ENCODE measurements around the gene TRIM65. TPM values are rescaled to one million over a fixed set of nuclear protein-coding genes. Genes with fewer than 3 reads are reported as not detected.

Gene TRIM65
- total and polyA plus RNA-seq, 2 donors from 2014 or later, result 11.5 to 23.6 TPM

DNA sequence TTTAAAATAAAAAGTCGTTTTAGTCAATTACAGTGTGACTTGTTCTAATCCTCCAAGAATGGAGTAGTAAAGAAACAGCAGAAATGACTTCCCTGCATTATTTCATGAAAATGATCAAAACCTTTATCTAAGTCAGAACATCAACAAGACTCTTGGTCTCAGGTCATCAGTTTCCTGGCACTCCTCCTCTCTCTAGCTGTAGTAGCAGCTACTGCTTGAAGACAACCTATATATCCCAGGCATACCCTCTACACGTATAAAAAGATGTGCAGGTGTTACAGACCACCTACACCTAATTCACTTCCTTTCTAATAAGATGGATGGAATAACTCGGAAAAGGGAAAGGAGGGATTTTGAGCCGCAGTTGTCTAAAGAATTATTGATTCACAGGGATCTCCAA lies 45.7 kb upstream of the TRIM65 start:
- TF ChIP-seq CTCF (IDR thresholded peaks at IDR 0.05; ENCODE audit: borderline replicate concordance, extremely low read depth, insufficient read depth), result no peak
- Histone ChIP-seq H3K27me3 (ENCODE audit: control insufficient read depth, insufficient read depth, low read length) (no peaks in the 10 kb centered on the region), H3K36me3 (ENCODE audit: control insufficient read depth in 2 of 3, insufficient read depth in 3 of 3, low read length in 3 of 3) (peaks cover 0 to 17% (median 16%) of the 10 kb centered on the region in 3 donors), H3K9me3 (ENCODE audit: control insufficient read depth in 2 of 3, insufficient read depth in 1 of 3, low read length in 3 of 3) (no peaks in the 10 kb centered on the region), H3K9ac (ENCODE audit: low read length in 3 of 3) (no peak overlapping the region), H3K27ac (ENCODE audit: low read depth in 2 of 2, low read length in 2 of 2) (no peak overlapping the region), H3K4me3 (ENCODE audit: low read length in 3 of 3) (no peak overlapping the region), H3K4me1 (ENCODE audit: control insufficient read depth in 2 of 3, insufficient read depth in 2 of 3, low read depth in 1 of 3, low read length in 3 of 3) (peaks cover 0 to 4% (median 0%) of the 10 kb centered on the region in 3 donors)
- FAIRE-seq (no peak), DNase-seq (no peak)
- intact Hi-C loops (cut with DNase I), result no loop called here

DNA sequence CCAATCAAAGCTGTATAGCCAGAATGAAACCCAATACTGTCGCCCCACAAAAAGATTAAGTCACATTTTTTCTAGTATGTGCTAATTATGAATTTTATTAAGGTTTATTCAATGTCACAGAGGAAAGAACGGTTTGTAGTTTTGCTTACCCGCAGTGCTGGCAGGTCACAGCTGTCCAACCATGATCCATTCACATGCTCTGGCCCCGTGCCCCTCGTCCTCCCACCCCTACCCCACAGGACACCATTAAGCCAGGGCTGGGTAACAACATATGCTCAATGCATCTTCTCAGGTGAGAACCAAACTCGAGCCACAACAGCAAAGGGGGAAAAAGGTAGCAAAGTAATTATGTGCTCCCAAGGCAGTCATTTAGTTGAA lies 44.7 kb upstream of the TRIM65 start:
- intact Hi-C loops (cut with DNase I), result no loop called here
- DNase-seq (no peak), FAIRE-seq (no peak)
- Histone ChIP-seq H3K4me3 (ENCODE audit: low read length in 3 of 3) (peak overlapping the region; percentile 51 to 81 (median 65)), H3K27me3 (ENCODE audit: control insufficient read depth, insufficient read depth, low read length) (no peaks in the 10 kb centered on the region), H3K9ac (ENCODE audit: low read length in 3 of 3) (peak overlapping the region in 1 of 3 donors; percentile 47), H3K4me1 (ENCODE audit: control insufficient read depth in 2 of 3, insufficient read depth in 2 of 3, low read depth in 1 of 3, low read length in 3 of 3) (peaks cover 0 to 4% (median 0%) of the 10 kb centered on the region in 3 donors), H3K36me3 (ENCODE audit: control insufficient read depth in 2 of 3, insufficient read depth in 3 of 3, low read length in 3 of 3) (peaks cover 0 to 13% (median 10%) of the 10 kb centered on the region in 3 donors), H3K27ac (ENCODE audit: low read depth in 2 of 2, low read length in 2 of 2) (peak overlapping the region in 1 of 2 donors; percentile 28), H3K9me3 (ENCODE audit: control insufficient read depth in 2 of 3, insufficient read depth in 1 of 3, low read length in 3 of 3) (no peaks in the 10 kb centered on the region)
- TF ChIP-seq CTCF (IDR thresholded peaks at IDR 0.05; ENCODE audit: borderline replicate concordance, extremely low read depth, insufficient read depth), result no peak

DNA sequence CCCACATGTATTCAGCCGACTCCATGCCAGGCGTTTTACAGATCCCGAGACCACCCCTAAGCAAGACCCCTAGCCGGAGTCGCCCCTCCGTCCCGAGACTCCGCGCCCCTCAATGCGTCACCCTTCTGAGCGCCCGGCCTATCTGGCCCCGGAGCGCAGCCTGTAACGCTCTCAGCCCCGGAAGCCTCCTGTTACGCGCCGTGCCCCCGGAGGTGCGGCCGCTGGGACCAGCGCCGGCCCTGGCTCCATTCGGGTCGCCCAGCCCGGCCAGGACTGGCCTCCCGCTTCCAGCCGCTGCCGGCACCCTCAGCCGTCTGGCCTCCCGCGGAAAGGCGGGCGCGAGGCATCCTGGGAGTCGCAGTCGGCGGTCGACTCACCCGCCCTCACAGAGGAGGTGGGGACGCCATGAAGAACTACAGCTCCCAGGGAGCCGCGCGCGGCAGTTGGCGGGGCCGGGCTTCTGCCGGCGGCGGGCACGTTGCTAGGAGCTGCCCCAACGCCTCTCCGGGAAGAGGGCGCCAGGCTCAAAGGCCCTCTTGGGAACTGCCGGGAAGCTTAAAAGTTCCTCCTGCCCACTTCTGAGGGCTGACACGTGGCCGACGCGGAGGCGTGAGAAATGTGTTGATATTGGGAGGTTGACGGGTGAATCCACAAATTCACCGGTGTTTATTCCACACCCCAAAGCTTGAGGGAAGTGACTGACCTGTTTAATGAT lies 44.1 kb upstream of the TRIM65 start, which contains the start of gene FBF1:
TSS of gene FBF1 (minus strand) at position 316 of the 715 bp plus-strand sequence. CDS start 2,893 bp downstream, outside the sequence.
- Histone ChIP-seq H3K9ac (ENCODE audit: low read length in 3 of 3) (peak within 1 kb of the TSS; percentile 47 to 92 (median 83)), H3K9me3 (ENCODE audit: control insufficient read depth in 2 of 3, insufficient read depth in 1 of 3, low read length in 3 of 3) (no peaks in the 10 kb centered on the region), H3K27ac (ENCODE audit: low read depth in 2 of 2, low read length in 2 of 2) (peak within 1 kb of the TSS; percentile 28 to 43), H3K4me1 (ENCODE audit: control insufficient read depth in 2 of 3, insufficient read depth in 2 of 3, low read depth in 1 of 3, low read length in 3 of 3) (peaks cover 0 to 4% (median 0%) of the 10 kb centered on the region in 3 donors), H3K36me3 (ENCODE audit: control insufficient read depth in 2 of 3, insufficient read depth in 3 of 3, low read length in 3 of 3) (peaks cover 0 to 8% (median 4%) of the 10 kb centered on the region in 3 donors), H3K4me3 (ENCODE audit: low read length in 3 of 3) (peak within 1 kb of the TSS; percentile 70 to 90 (median 81)), H3K27me3 (ENCODE audit: control insufficient read depth, insufficient read depth, low read length) (no peaks in the 10 kb centered on the region)
- peak; percentile 96 to 98 (median 97) for DNase-seq
- TF ChIP-seq CTCF (IDR thresholded peaks at IDR 0.05; ENCODE audit: borderline replicate concordance, extremely low read depth, insufficient read depth), result peak; percentile 24
- intact Hi-C loops (cut with DNase I), result no loop called here
- no peak for FAIRE-seq

All from kidney (tissue), 14 donors.